Thoracic aorta (tissue), 2 donors: Measurements from ENCODE around the gene FBXL14. TPM values are rescaled to one million over a fixed set of nuclear protein-coding genes. Genes with fewer than 3 reads are reported as not detected.

ENCODE experiments used
- total RNA-seq, 2 donors: library from RNA; depleted of rRNA; stranded (reverse); fragments of >200 nt; gene quantifications; one replicate each; pipeline versions ENCODE4 v1.1.0 to v1.2.3, GENCODE V29; 2016

FBXL14 gene
- total RNA-seq, 2 donors from 2014 or later: 15.0 to 17.0 TPM

Other genes with a start within 250 kb of the FBXL14 start
- 1 to 10 TPM; 2.3 to 3.1 TPM for gene WNT5B, start 34.6 kb upstream of the FBXL14 start, total RNA-seq
- gene ADIPOR2, start 96.5 kb upstream of the FBXL14 start, total RNA-seq: 10 to 100 TPM; 24.2 to 43.0 TPM
- gene LRTM2, start 226.0 kb upstream of the FBXL14 start, total RNA-seq: not detected